ENCODE data around the gene THSD4. TPM values are rescaled to one million over a fixed set of nuclear protein-coding genes. Genes with fewer than 3 reads are reported as not detected.

THSD4 gene
- total RNA-seq, 1 donor from 2014 or later: 151 TPM

DNA sequence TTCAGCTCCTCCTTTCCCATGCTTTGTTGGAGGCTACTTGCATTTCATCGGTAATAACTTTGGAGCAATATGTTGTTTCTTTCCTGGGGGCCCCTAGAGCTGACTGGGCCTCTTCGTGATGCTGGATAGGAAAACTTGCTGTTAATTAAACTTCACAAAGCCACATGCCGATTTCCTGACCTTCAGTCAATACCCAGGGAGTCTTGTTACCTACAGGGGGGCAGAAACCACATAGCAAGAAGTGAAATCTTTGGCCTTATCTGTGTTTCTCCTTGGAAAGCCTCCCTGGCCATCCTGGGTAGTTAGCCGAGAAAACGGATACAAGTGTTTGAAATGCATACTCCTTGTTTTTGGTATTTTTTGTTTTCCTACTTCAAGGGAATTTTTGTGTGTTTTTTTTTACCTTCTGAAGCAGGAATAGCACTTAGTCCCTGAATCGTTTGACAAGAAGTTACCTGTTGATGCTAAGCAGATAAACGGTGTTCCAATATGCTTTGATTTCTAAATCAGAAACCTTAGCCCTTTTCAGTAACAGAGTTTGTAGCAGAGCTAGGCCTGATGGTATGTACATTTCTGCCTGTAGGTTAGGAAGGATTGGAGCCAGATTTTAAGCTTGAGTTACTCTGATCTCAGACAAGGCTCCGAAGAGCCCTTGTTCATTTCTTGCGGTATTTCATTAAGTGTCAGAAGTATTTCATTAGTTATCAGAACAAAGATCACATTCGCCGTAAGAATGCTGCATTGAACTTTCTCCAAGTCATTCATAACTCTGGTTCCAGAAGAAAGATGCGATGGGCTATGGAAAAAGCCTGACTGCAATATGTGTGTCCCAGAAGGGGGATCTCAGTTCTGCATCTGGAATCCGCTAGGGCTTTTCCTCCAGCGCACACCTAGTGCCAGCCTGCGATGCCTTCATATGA is 111.5 kb downstream of the THSD4 start:
- no peaks in the 10 kb centered on the region for H3K27me3 ChIP-seq
- intact Hi-C loops (cut with DNase I): no loop called here
- H3K4me3 ChIP-seq: no peak overlapping the region
- no peaks in the 10 kb centered on the region for H3K4me1 ChIP-seq
- TF ChIP-seq, protein P1, sequence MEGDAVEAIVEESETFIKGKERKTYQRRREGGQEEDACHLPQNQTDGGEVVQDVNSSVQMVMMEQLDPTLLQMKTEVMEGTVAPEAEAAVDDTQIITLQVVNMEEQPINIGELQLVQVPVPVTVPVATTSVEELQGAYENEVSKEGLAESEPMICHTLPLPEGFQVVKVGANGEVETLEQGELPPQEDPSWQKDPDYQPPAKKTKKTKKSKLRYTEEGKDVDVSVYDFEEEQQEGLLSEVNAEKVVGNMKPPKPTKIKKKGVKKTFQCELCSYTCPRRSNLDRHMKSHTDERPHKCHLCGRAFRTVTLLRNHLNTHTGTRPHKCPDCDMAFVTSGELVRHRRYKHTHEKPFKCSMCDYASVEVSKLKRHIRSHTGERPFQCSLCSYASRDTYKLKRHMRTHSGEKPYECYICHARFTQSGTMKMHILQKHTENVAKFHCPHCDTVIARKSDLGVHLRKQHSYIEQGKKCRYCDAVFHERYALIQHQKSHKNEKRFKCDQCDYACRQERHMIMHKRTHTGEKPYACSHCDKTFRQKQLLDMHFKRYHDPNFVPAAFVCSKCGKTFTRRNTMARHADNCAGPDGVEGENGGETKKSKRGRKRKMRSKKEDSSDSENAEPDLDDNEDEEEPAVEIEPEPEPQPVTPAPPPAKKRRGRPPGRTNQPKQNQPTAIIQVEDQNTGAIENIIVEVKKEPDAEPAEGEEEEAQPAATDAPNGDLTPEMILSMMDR (IDR thresholded peaks at IDR 0.05): no peak
- H3K36me3 ChIP-seq: no peaks in the 10 kb centered on the region
- no peak overlapping the region for H3K27ac ChIP-seq
- no peak for DNase-seq (ENCODE audit: low spot score in 2 of 2)
- H3K9me3 ChIP-seq: no peaks in the 10 kb centered on the region

DNA sequence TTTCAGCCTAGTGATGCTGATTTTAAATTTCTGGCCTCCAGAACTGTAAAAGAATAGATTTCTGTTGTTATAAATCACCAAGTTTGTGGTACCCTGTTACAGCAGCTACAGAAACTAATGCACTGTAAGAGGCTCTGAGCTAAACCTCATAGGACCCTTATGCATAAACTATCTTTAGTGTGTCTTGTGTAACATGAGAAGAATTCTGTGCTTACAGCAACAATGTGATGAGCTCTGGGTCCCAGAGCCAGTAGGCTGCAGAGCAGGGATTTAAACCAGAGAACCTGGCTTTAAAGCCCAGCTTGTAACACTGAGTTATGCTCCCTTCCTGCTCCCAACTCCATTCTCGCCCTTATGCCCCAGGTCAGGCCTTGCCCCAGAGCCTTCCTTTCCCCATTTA is 113.1 kb downstream of the THSD4 start:
- intact Hi-C loops (cut with DNase I): no loop called here
- H3K27me3 ChIP-seq: no peaks in the 10 kb centered on the region
- H3K4me1 ChIP-seq: no peaks in the 10 kb centered on the region
- H3K4me3 ChIP-seq: no peak overlapping the region
- H3K36me3 ChIP-seq: no peaks in the 10 kb centered on the region
- H3K27ac ChIP-seq: no peak overlapping the region
- H3K9me3 ChIP-seq: no peaks in the 10 kb centered on the region
- TF ChIP-seq, protein P1 (IDR thresholded peaks at IDR 0.05): no peak
- no peak for DNase-seq (ENCODE audit: low spot score in 2 of 2)

DNA sequence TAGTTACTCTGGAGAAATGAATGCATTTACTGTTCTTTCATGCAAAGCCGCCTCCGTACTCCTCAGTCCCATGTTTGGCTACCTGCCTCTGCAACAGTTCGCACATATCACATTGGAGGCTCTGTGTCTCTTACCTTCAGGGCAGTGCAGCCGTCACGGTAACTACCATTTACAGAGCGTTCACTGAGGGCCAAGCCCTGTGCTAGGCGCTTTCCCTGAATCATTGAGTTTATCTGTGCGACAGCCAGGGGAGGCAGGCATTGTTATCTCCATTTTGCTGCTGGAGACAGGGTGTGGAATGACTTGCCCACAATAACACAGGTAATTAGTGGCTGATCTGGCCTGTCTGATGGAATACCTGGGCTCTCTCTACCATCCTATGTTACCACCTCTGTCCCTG is 115.0 kb downstream of the THSD4 start:
- Histone ChIP-seq H3K27ac (no peak overlapping the region), H3K4me1 (no peaks in the 10 kb centered on the region), H3K27me3 (no peaks in the 10 kb centered on the region), H3K36me3 (no peaks in the 10 kb centered on the region), H3K4me3 (no peak overlapping the region), H3K9me3 (no peaks in the 10 kb centered on the region)
- TF ChIP-seq, protein P1 (IDR thresholded peaks at IDR 0.05): no peak
- no peak for DNase-seq (ENCODE audit: low spot score in 2 of 2)
- intact Hi-C loops (cut with DNase I): no loop called here

GRCh38 chr15:71231758-71232157 is 116.5 kb downstream of the THSD4 start:
- H3K36me3 ChIP-seq: no peaks in the 10 kb centered on the region
- H3K4me1 ChIP-seq: no peaks in the 10 kb centered on the region
- TF ChIP-seq, protein P1 (IDR thresholded peaks at IDR 0.05): no peak
- no peak overlapping the region for H3K4me3 ChIP-seq
- no peaks in the 10 kb centered on the region for H3K27me3 ChIP-seq
- H3K9me3 ChIP-seq: no peaks in the 10 kb centered on the region
- no peak overlapping the region for H3K27ac ChIP-seq
- DNase-seq (ENCODE audit: low spot score in 2 of 2): no peak
- intact Hi-C loops (cut with DNase I): no loop called here

- DNase-seq (ENCODE audit: low spot score in 2 of 2): no peak
- intact Hi-C loops (cut with DNase I): no loop called here
These were observed 117.1 kb downstream of the THSD4 start for GRCh38 chr15:71232411-71232810.

More at GRCh38 chr15:71232411-71232810, 117.1 kb downstream of the THSD4 start:
- Histone ChIP-seq H3K27me3 (no peaks in the 10 kb centered on the region), H3K4me1 (no peaks in the 10 kb centered on the region), H3K36me3 (no peaks in the 10 kb centered on the region), H3K27ac (no peak overlapping the region), H3K4me3 (no peak overlapping the region), H3K9me3 (no peaks in the 10 kb centered on the region)
- TF ChIP-seq, protein P1 (IDR thresholded peaks at IDR 0.05): no peak

Data from ascending aorta (tissue), 2 donors.